Adrenal gland (tissue), 5 donors: ENCODE data around the gene CHST8.

Experiments
- POLR2A ChIP-seq, 2 donors: fragments of 450-650 bp; IDR thresholded peaks; one replicate each; pipeline ENCODE4 v1.6.1; 2017; ENCODE audit warnings: antibody characterized with exemption in 2 of 2, mild to moderate bottlenecking in 2 of 2, moderate library complexity in 1 of 2
- TF ChIP-seq, protein P1 (sequence below), 6 experiments: fragments of 450-650 bp in 4 of 6; fragments of 200-600 bp in 2 of 6; sonication (generic) in 1 of 6; IDR thresholded peaks; 1 replicate in 5 of 6; 2 replicates in 1 of 6; pipeline versions ENCODE4 v1.5.1 to v1.8.0; 2016 to 2021; ENCODE audit warnings: antibody characterized with exemption in 6 of 6, mild to moderate bottlenecking in 2 of 6, moderate library complexity in 1 of 6
- donor health status: DM: no; HTN: no; CAD: no.

DNA sequence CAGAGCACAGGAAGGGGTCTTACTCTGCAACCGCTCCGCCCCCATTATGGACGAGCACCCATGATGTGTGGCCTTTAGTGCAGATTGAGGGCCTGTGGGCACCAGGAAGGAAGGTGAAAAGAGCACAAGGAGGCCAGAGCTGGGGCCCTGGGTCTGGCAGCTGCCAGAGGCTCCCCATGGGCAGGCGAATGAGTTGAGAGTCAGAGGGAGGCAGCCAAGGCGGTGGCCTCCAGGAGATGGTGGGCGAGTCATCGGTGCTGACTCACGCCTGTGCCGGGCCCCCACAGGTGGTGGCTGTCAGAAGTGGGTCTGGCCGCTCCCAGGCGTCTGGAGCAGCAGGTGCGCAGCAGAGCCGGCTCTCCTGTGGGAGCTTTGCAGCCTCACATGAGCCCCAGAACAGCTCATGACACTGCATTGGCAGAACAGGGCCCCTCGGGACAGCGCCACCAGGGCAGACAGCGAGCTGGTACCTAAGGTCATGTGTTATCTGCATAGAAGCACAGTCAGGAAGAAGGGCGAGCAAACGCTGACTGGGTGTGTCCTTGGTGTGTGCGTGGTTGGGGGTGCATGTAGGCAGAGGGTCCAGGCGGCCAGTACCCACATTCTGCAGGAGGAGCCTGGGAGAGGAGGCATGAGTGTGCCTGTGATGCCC, 68.8 kb downstream of the CHST8 start:
- TF ChIP-seq, protein P1, sequence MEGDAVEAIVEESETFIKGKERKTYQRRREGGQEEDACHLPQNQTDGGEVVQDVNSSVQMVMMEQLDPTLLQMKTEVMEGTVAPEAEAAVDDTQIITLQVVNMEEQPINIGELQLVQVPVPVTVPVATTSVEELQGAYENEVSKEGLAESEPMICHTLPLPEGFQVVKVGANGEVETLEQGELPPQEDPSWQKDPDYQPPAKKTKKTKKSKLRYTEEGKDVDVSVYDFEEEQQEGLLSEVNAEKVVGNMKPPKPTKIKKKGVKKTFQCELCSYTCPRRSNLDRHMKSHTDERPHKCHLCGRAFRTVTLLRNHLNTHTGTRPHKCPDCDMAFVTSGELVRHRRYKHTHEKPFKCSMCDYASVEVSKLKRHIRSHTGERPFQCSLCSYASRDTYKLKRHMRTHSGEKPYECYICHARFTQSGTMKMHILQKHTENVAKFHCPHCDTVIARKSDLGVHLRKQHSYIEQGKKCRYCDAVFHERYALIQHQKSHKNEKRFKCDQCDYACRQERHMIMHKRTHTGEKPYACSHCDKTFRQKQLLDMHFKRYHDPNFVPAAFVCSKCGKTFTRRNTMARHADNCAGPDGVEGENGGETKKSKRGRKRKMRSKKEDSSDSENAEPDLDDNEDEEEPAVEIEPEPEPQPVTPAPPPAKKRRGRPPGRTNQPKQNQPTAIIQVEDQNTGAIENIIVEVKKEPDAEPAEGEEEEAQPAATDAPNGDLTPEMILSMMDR (IDR thresholded peaks at IDR 0.05): no peak
- TF ChIP-seq POLR2A (IDR thresholded peaks at IDR 0.05): no peak
